GM12864 (cell line): Measurements from ENCODE around the gene CHTF8.

Source experiments
- DNase-seq: peaks from one replicate; pipeline ENCODE4 v3.0.0-alpha.2; 2011; ENCODE audit warnings: low read depth
- H3K4me3 ChIP-seq: 2 replicates; pipeline ENCODE4 v1.5.1; 2011; ENCODE audit warnings: mild to moderate bottlenecking, low read depth, low read length, control low read depth
- CTCF ChIP-seq: IDR thresholded peaks from 2 replicates; pipeline ENCODE4 v1.5.1; 2011; ENCODE audit warnings: low read depth, mild to moderate bottlenecking, moderate library complexity, low read length, control low read depth, inconsistent platforms; ENCODE audit errors: missing control alignments

Gene CHTF8

GRCh38 chr16:69169051-69169450 is 36.7 kb upstream of the CHTF8 start:
- DNase-seq = no peak
- H3K4me3 ChIP-seq = no peak overlapping the region
- TF ChIP-seq CTCF = no peak

- no peak overlapping the region for H3K4me3 ChIP-seq
- DNase-seq = no peak
- no peak for TF ChIP-seq CTCF
These were observed 34.9 kb upstream of the CHTF8 start for GRCh38 chr16:69166946-69167930.

- no peak for TF ChIP-seq CTCF
- no peak overlapping the region for H3K4me3 ChIP-seq
- no peak for DNase-seq
These were observed 33.9 kb upstream of the CHTF8 start for GRCh38 chr16:69166221-69166833.

GRCh38 chr16:69165584-69165983 is 33.2 kb upstream of the CHTF8 start:
- no peak overlapping the region for H3K4me3 ChIP-seq
- no peak for DNase-seq
- TF ChIP-seq CTCF = no peak

- DNase-seq = no peak
- H3K4me3 ChIP-seq = no peak overlapping the region
- no peak for TF ChIP-seq CTCF
These were observed 27.8 kb upstream of the CHTF8 start for GRCh38 chr16:69160192-69160591.

- H3K4me3 ChIP-seq = no peak overlapping the region
- DNase-seq = no peak
These were observed 24.8 kb upstream of the CHTF8 start for GRCh38 chr16:69157196-69157595.

More at GRCh38 chr16:69157196-69157595, 24.8 kb upstream of the CHTF8 start:
- TF ChIP-seq CTCF = no peak
